Fibroblast of lung (primary cell): ENCODE measurements around the gene CDC5L.

Experiments
- EZH2 ChIP-seq: IDR thresholded peaks from 2 replicates; pipeline ENCODE4 v1.5.1; 2012; ENCODE audit warnings: low read length, control low read depth, mild to moderate bottlenecking; ENCODE audit errors: missing control alignments
- TF ChIP-seq, protein P1 (sequence below), 2 donors: IDR thresholded peaks in 1 of 2; conservative IDR thresholded peaks in 1 of 2; 1 replicate in 1 of 2; 2 replicates in 1 of 2; pipeline ENCODE4 v1.5.1; 2011 to 2012; ENCODE audit warnings: low read length in 2 of 2, control low read depth in 1 of 2, inconsistent platforms in 1 of 2, low read depth in 1 of 2, mild to moderate bottlenecking in 1 of 2

DNA sequence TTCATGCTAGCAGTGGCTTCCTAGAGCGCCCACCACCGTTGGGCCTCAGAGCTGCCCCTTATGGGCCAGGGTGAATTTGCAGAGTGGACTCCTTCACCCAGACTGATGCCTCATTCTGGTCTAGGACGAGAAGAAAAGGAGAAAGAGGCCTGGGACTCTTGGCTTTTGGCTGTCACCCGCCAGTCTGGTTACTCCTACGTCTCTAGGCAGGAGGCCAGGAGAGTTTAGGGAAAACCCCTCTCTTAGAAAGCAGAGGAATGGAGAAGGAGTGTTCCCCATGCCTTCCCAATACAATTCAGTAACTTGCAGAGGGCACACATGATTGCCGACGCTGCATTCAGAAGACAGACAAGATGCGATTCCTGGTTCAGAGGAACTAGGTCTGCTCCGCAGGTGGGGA is 70.1 kb downstream of the CDC5L start:
- TF ChIP-seq, protein P1, sequence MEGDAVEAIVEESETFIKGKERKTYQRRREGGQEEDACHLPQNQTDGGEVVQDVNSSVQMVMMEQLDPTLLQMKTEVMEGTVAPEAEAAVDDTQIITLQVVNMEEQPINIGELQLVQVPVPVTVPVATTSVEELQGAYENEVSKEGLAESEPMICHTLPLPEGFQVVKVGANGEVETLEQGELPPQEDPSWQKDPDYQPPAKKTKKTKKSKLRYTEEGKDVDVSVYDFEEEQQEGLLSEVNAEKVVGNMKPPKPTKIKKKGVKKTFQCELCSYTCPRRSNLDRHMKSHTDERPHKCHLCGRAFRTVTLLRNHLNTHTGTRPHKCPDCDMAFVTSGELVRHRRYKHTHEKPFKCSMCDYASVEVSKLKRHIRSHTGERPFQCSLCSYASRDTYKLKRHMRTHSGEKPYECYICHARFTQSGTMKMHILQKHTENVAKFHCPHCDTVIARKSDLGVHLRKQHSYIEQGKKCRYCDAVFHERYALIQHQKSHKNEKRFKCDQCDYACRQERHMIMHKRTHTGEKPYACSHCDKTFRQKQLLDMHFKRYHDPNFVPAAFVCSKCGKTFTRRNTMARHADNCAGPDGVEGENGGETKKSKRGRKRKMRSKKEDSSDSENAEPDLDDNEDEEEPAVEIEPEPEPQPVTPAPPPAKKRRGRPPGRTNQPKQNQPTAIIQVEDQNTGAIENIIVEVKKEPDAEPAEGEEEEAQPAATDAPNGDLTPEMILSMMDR (conservative IDR thresholded peaks at IDR 0.05 in 1 of 2, IDR thresholded peaks at IDR 0.05 in 1 of 2; ENCODE audit: low read depth in 1 of 2, low read length in 2 of 2) = no peak
- no peak for TF ChIP-seq EZH2
